ENCODE measurements around the gene MAB21L3.
A peak's percentile ranks its signal among the peaks of the same experiment; 100 is the strongest.

MAB21L3 gene

DNA sequence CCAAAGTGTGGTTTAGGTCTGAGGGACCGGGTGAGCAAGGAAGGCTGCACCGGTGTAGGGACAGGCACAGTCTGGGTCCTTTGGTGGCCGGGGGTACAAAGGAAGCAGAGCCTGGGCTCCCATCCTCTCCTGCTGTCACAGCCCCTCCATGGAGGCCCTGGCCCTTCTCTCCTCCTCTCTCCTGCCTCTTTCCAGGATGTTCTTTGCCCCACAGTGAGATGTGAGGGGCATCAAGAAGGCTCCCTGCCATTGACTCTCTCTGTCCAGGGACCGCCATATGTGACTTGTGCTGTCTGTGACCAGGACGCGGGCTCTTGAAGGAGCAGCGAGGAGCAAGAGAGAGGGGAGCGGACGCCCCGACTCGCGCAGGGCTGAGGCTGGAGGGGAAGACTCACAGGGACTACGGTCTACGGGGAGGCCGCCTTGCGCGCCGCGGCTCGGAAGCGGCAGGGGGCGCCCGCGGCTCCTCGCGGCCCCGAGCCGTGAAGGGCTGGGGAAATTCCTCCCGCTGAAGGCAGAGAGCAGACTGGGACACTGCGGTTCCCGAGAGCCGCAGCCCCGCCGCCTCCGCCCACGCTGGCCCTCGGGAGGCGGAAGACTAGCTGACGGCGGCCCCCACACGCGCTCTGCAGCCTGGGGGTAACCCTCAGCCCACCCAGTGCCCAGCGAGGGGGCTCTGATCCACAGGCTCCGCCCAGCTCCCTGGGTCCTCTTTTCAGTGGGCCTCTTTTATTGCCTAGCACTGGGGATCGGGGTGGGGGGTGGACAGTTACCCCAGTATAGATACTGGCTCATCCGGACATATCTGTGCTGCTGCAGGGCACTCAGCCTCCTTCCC lies 40.8 kb downstream of the MAB21L3 start:
- TF ChIP-seq, protein P1, sequence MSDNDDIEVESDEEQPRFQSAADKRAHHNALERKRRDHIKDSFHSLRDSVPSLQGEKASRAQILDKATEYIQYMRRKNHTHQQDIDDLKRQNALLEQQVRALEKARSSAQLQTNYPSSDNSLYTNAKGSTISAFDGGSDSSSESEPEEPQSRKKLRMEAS (IDR thresholded peaks at IDR 0.05), result 0 out of 2 replicates have a peak, but pooled peaks have one; percentile 12
- no peak for TF ChIP-seq YY1 (IDR thresholded peaks at IDR 0.05; ENCODE audit: low read depth)
- no peak for TF ChIP-seq FOXM1 (IDR thresholded peaks at IDR 0.05; ENCODE audit: borderline replicate concordance, low read depth)
- no peak for TF ChIP-seq TAF1 (IDR thresholded peaks at IDR 0.05; ENCODE audit: low read depth)
- TF ChIP-seq EP300 (IDR thresholded peaks at IDR 0.05; ENCODE audit: borderline replicate concordance), result no peak
- TF ChIP-seq, protein P2, sequence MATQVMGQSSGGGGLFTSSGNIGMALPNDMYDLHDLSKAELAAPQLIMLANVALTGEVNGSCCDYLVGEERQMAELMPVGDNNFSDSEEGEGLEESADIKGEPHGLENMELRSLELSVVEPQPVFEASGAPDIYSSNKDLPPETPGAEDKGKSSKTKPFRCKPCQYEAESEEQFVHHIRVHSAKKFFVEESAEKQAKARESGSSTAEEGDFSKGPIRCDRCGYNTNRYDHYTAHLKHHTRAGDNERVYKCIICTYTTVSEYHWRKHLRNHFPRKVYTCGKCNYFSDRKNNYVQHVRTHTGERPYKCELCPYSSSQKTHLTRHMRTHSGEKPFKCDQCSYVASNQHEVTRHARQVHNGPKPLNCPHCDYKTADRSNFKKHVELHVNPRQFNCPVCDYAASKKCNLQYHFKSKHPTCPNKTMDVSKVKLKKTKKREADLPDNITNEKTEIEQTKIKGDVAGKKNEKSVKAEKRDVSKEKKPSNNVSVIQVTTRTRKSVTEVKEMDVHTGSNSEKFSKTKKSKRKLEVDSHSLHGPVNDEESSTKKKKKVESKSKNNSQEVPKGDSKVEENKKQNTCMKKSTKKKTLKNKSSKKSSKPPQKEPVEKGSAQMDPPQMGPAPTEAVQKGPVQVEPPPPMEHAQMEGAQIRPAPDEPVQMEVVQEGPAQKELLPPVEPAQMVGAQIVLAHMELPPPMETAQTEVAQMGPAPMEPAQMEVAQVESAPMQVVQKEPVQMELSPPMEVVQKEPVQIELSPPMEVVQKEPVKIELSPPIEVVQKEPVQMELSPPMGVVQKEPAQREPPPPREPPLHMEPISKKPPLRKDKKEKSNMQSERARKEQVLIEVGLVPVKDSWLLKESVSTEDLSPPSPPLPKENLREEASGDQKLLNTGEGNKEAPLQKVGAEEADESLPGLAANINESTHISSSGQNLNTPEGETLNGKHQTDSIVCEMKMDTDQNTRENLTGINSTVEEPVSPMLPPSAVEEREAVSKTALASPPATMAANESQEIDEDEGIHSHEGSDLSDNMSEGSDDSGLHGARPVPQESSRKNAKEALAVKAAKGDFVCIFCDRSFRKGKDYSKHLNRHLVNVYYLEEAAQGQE (IDR thresholded peaks at IDR 0.05; ENCODE audit: low read depth), result no peak
- peak; percentile 77 for TF ChIP-seq RAD21 (IDR thresholded peaks at IDR 0.05; ENCODE audit: low read depth)
- no peak for TF ChIP-seq CREB1 (IDR thresholded peaks at IDR 0.05; ENCODE audit: low read depth)
- peak; percentile 95 for TF ChIP-seq EGR1 (IDR thresholded peaks at IDR 0.05)
- TF ChIP-seq NFIC (IDR thresholded peaks at IDR 0.05), result no peak
- TF ChIP-seq ZBTB7A (IDR thresholded peaks at IDR 0.05; ENCODE audit: low read depth), result no peak
- TF ChIP-seq TCF12 (IDR thresholded peaks at IDR 0.05; ENCODE audit: low read depth), result no peak; the same call in 1 of the 2 replicates
- TF ChIP-seq, protein P3, sequence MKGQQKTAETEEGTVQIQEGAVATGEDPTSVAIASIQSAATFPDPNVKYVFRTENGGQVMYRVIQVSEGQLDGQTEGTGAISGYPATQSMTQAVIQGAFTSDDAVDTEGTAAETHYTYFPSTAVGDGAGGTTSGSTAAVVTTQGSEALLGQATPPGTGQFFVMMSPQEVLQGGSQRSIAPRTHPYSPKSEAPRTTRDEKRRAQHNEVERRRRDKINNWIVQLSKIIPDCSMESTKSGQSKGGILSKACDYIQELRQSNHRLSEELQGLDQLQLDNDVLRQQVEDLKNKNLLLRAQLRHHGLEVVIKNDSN (IDR thresholded peaks at IDR 0.05), result no peak
- peak; percentile 40; the same call in 1 of the 2 replicates for TF ChIP-seq TEAD4 (IDR thresholded peaks at IDR 0.05)
- no peak for TF ChIP-seq CEBPB (IDR thresholded peaks at IDR 0.05)

DNA sequence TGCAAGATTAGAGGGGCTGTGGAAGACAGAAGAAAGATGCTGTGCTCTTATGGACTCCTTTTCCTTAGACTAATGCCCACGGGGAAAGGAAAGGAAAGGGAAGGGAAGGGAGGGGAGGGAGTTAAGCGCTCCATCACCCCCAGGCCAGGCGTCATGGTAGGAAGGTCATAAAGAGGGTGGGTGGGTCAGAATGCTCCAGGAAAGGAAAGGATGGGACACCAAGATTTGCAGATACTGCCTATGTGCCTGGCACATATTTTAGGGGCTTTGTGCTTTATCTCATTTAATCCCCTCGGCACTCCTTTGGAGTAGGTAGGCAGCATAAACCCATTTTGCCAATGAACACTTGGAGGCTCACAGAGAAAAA lies 41.4 kb downstream of the MAB21L3 start:
- no peak for TF ChIP-seq FOXM1 (IDR thresholded peaks at IDR 0.05; ENCODE audit: borderline replicate concordance, low read depth)
- TF ChIP-seq, protein P1 (IDR thresholded peaks at IDR 0.05), result no peak
- no peak for TF ChIP-seq EP300 (IDR thresholded peaks at IDR 0.05; ENCODE audit: borderline replicate concordance)

DNA sequence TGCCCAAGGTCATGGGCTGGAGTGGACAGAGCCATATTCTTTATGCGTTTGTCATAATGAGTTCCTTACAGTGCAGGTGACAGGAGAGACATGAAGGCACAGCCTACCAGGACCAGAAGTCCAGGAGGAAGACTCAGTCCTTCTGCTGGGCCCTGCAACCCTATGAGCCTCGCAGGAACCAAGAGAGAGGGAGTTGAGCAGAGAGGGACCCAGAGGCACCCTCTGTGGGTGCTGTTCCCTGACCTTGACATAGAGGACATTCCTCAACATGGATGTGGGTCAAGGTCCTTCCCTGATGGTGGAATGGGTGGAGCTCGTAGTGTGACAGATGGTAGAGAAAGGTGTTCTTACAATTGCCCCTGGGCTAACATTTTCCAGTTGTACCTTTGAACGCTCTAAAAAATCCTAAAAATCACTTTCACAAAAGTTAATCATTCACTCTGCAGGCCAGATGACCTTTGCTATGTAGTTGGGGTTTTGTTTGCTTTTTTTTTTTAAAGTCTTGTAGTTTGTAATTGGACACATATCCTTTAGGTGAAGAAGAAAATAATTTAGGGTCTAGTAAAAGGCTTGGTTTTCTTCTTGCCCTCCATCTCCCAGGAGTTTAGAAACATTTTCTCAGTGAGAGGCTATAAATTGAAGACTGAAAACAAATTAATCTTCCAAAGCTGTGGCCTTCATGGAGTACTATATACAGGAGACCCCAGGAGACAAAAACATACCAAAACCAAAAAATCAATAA lies 41.9 kb downstream of the MAB21L3 start:
- TF ChIP-seq, protein P3 (IDR thresholded peaks at IDR 0.05), result no peak
- TF ChIP-seq, protein P1 (IDR thresholded peaks at IDR 0.05), result no peak
- TF ChIP-seq NFIC (IDR thresholded peaks at IDR 0.05) (no peak), CREB1 (IDR thresholded peaks at IDR 0.05; ENCODE audit: low read depth) (no peak), RAD21 (IDR thresholded peaks at IDR 0.05; ENCODE audit: low read depth) (no peak), EP300 (IDR thresholded peaks at IDR 0.05; ENCODE audit: borderline replicate concordance) (no peak), CEBPB (IDR thresholded peaks at IDR 0.05) (no peak), TCF12 (IDR thresholded peaks at IDR 0.05; ENCODE audit: low read depth) (no peak), EGR1 (IDR thresholded peaks at IDR 0.05) (no peak), YY1 (IDR thresholded peaks at IDR 0.05; ENCODE audit: low read depth) (no peak), FOXM1 (IDR thresholded peaks at IDR 0.05; ENCODE audit: borderline replicate concordance, low read depth) (no peak), TAF1 (IDR thresholded peaks at IDR 0.05; ENCODE audit: low read depth) (no peak), ZBTB7A (IDR thresholded peaks at IDR 0.05; ENCODE audit: low read depth) (no peak)

DNA sequence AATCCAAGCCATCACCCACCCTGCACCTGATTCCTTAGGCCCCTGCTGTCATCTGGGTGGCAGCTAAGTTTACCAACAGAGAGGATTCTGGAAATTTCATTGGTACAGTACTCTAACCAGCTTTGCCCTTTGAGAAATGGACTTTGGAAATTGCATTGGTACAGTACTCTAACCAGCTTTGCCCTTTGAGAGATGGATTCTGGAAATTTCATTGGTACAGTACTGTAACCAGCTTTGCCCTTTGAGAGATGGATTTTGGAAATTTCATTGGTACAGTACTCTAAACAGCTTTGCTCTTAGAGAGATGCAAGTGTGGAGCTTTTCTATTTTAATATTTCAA lies 42.5 kb downstream of the MAB21L3 start:
- TF ChIP-seq, protein P3 (IDR thresholded peaks at IDR 0.05), result no peak
- no peak for TF ChIP-seq FOXM1 (IDR thresholded peaks at IDR 0.05; ENCODE audit: borderline replicate concordance, low read depth)
- TF ChIP-seq TEAD4 (IDR thresholded peaks at IDR 0.05), result no peak
- no peak for TF ChIP-seq TAF1 (IDR thresholded peaks at IDR 0.05; ENCODE audit: low read depth)
- no peak for TF ChIP-seq YY1 (IDR thresholded peaks at IDR 0.05; ENCODE audit: low read depth)
- TF ChIP-seq EP300 (IDR thresholded peaks at IDR 0.05; ENCODE audit: borderline replicate concordance), result no peak
- TF ChIP-seq NFIC (IDR thresholded peaks at IDR 0.05), result no peak
- TF ChIP-seq, protein P1 (IDR thresholded peaks at IDR 0.05), result no peak

DNA sequence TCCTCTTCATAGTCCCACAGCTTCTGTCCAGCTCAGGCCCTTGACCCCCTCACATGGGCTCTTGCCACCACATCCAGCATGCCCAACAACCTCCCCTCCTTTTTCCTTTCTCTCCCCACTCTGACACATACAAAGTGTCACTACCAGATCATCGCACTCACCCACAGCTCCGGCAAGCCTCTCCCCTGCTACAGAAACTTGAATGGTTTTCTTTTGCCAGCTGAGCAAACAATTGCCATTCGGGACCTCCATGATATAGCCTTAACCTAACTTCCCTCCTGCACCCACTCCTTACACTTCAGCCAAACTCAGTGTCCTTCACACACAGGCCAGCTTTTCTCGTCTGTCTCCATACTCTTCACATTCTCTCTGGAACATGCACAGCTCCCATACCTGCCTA lies 43.3 kb downstream of the MAB21L3 start:
- TF ChIP-seq, protein P1 (IDR thresholded peaks at IDR 0.05), result no peak
- TF ChIP-seq RAD21 (IDR thresholded peaks at IDR 0.05; ENCODE audit: low read depth), result no peak
- TF ChIP-seq, protein P3 (IDR thresholded peaks at IDR 0.05), result no peak
- TF ChIP-seq EP300 (IDR thresholded peaks at IDR 0.05; ENCODE audit: borderline replicate concordance), result no peak
- TF ChIP-seq ZBTB7A (IDR thresholded peaks at IDR 0.05; ENCODE audit: low read depth), result no peak
- no peak for TF ChIP-seq TEAD4 (IDR thresholded peaks at IDR 0.05)
- no peak for TF ChIP-seq FOXM1 (IDR thresholded peaks at IDR 0.05; ENCODE audit: borderline replicate concordance, low read depth)
- no peak for TF ChIP-seq EGR1 (IDR thresholded peaks at IDR 0.05)
- TF ChIP-seq CEBPB (IDR thresholded peaks at IDR 0.05), result no peak
- TF ChIP-seq TAF1 (IDR thresholded peaks at IDR 0.05; ENCODE audit: low read depth), result no peak
- TF ChIP-seq NFIC (IDR thresholded peaks at IDR 0.05), result no peak
- TF ChIP-seq TCF12 (IDR thresholded peaks at IDR 0.05; ENCODE audit: low read depth), result no peak
- no peak for TF ChIP-seq YY1 (IDR thresholded peaks at IDR 0.05; ENCODE audit: low read depth)
- no peak for TF ChIP-seq CREB1 (IDR thresholded peaks at IDR 0.05; ENCODE audit: low read depth)
- TF ChIP-seq, protein P2 (IDR thresholded peaks at IDR 0.05; ENCODE audit: low read depth), result no peak

Data from Ishikawa (cell line).